HG02870 (cell line): ENCODE results near the gene GADD45G.

Experiments
- ATAC-seq: cut with Tn5 transposase; IDR thresholded peaks from one replicate; pipeline ENCODE4 v1.9.1; 2021; ENCODE audit warnings: mild to moderate bottlenecking, moderate library complexity; ENCODE audit not compliant: unreplicated experiment

Gene GADD45G

DNA sequence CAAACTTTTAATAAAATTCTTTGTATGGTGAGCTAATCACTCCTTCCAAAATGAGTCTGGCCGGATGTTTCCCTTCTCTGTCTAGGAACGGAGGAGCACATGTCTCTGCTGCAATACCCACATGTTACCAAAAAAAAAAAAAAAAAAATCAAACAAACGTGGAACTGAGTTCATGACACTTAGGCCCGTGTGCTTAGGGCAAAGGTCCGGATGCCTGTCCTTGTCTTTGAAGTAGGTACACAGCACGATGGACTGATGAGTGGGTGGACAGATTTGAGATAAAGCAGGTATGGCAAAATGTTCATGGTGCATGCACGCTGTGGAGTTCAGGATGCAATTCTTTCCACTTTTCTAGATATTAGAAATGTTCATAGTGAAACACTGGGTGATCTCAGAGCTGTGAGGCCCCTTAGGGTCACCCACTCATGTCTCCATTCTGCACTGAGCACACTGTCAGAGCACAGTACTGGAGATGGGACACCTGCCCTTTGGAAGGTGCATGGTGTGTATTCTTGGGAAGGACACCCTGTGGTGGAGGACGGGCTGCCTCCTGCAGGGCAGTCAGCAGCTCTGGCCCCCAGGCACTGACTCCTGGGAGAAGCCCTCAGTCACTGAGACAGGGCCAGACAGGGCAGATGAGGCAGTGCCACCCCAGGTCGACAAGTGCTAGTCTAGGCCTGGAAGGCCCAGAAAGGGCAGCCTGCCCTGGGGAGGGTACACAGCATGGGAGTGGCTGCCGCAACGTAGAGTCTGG, 43.6 kb downstream of the GADD45G start:
- ATAC-seq = no peak

DNA sequence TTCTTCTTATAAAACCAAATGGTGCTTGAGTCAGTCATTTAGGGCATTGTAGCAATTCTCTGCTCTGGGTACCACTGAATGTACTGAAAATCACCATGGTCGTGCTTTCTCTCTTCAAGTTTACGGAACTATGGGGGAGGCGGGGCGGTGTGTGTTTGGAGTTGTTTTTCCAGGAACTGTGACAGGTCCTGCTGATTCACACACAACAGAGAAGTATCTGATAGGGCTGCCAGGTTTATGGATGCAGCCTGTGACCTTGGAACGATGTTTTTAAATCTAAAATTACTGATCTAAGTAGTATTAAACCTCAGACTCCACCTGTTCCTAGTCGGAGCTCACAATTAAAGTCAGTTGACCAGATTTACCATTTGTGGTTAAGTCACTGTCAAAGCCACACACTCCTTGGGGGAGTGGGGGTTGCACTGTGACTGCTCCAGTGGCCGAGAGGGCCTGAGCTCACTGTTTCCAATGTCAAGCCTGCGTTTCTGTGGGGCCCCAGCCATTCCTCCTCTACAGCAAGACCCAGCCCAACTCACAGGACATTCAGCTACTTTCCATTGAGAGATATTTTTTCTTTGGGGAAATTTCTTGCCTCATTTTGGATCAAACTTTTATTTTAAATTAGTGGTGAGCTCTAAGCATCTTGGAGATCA, 44.4 kb downstream of the GADD45G start:
- no peak for ATAC-seq

DNA sequence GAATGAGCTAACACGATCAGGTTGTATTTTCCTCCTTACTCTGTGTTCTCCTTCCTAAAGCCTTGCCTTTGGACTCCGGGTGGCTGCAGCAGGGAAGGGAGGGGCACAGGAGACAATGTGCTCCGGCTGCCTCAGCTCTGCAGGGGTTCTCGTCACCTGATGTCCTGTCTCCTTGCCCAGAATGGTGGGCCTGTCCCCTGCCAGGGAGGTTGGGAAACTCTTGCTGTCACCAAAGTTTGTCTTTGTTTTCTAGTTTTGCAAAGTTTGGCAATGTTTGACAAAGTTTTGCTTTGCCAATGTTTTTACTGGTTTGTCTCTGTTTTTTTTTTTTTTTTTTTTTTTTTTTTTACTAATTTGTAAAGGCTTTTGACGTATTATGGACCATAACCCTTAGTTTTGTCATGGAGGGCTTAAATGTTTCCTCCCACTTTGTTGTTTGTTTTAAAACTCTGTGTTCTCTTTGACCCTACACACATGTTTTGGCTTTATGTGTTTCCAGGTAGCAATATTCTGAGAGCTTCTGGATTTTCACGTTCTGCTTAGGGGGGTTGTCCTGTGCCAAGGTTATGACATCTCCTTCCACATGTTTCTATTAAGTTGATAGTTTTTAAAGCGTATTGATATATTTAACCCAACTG, 49.3 kb downstream of the GADD45G start:
- ATAC-seq = no peak

DNA sequence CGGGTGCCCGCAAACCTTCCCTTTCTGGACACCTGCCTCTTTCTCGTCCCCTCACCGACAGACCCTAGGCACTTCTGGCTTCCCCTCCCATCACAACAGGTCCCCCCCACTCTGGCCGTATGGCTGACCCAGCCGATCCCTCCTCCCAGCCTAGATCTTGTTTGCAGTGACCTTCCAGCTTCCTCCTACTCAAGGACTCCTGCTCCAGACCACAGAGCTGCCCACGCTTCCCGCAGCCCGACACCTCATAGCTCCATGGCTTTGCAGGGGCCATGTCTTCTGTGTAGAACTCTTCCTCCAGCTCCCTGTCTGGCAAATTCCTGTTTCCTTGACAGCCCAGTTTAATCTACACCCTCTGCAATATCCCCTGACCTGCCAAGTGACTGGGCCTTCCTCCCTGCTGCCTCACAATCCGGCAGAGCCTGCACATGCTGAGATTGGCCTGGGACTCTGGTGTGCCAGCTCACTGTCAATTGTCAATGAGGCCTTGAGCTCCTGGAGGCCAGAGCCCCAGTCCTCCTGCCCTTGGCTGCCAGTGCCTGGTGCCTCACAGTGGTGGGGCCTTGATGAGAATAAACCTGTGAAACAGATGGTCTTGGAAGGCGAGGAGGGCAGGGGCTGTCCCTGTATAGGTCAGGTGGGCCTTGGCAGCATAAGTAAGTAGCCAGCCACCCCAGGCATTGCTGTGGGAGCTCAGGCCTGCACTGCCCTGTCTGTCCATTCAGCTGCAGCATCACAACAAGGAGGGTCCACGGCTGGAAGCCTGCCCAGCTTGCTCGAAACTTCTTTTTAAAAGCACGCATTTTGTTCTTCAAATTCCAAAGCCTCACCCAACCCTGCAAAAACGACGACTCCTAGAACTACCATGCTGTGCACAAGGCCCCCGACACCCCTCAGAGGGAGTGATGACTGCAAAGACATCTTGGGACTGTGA, 50.5 kb downstream of the GADD45G start:
- ATAC-seq = no peak
